NCI-H1048 (cell line): ENCODE measurements around the gene SLC16A13.
A peak's percentile ranks its signal among the peaks of the same experiment; 100 is the strongest.
"Not testable (repeated sequence)": the region's sequence is repeated elsewhere in the genome, so short reads cannot be mapped to it uniquely, and the experiment has no call there.

Experiments
- DNase-seq: peaks from one replicate; lab custom pipeline; 2025; lab: John Stamatoyannopoulos, UW

Gene SLC16A13

DNA sequence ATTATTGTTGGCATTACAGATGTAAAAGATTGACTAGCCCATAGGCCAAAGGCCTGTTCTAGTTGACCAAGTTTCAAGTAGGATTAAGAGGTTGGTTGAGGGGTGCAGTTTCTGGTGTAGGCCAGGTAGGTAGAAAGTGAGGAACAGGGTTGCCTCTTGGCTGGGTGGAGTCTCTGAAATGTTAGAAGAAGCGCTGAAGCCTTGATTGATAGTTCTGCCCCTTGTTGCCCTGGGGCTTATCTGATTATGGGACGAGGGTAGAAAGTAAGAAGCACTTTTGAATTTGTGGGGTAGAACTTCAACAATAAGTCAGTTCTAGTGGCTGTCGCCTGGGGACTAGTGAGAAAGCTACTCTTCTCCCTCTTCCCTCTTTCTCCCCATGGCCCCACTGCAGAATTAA lies 6.7 kb upstream of the SLC16A13 start:
- DNase-seq, result no peak

DNA sequence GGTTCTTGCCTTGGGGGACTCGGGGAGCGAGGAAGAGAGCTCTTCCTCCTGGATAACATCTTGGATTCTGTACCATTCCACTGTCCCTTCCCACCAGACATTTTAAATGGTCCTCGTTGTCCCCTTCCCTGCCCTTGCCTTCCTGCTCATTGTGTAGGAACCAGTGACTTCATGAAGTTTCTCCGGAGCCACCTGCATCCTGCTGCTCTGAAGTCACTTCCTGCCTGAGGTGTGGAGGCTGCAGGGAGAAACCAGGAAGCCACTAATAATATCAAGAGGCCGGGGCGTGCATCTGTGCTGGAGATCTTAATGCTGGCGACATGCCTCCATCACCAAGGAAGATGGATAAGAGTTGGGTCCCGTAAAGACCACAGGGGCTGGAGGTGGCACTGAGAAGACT lies 6.2 kb upstream of the SLC16A13 start:
- no peak for DNase-seq

DNA sequence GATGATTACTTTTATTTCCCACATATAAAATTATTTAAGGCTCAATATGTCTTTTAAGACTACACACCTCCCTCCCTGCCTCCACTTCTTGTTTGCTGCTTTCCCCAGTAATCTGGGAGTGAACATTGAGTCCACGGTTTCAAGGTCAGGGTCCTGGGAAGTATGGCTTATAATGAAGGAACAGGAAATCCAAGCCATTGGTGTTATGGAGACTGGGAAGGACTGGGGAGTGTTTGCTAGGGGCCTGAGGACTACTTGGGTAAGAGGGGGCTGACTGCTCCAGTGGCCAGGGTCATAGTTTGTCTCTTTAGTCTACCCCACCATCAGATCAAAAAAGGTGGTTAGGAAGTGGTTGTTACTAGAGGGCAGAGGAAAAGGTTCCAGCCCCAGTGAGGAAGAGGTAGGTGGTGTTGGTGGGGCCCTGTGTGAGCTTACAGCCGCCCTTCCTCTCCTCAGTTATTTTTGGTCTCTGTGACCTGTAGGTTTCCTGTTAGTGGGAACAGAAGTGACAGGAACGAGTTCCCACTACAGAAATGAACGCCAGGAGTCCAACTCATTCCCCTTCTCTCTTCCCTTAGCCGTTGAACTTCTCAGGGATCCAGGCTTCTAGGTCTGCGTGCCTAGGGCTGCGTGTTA lies 742 bp upstream of the SLC16A13 start:
- no peak for DNase-seq

DNA sequence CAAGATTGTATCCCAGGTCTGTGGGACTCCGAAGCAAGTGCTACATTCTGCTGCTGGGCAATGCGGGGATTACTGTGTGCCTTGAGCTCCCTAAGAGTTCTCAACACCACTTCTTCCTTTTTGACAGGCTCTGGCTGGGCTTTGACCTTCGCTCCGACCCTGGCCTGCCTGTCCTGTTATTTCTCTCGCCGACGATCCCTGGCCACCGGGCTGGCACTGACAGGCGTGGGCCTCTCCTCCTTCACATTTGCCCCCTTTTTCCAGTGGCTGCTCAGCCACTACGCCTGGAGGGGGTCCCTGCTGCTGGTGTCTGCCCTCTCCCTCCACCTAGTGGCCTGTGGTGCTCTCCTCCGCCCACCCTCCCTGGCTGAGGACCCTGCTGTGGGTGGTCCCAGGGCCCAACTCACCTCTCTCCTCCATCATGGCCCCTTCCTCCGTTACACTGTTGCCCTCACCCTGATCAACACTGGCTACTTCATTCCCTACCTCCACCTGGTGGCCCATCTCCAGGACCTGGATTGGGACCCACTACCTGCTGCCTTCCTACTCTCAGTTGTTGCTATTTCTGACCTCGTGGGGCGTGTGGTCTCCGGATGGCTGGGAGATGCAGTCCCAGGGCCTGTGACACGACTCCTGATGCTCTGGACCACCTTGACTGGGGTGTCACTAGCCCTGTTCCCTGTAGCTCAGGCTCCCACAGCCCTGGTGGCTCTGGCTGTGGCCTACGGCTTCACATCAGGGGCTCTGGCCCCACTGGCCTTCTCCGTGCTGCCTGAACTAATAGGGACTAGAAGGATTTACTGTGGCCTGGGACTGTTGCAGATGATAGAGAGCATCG lies 2.4 kb downstream of the SLC16A13 start:
- DNase-seq, result no peak

DNA sequence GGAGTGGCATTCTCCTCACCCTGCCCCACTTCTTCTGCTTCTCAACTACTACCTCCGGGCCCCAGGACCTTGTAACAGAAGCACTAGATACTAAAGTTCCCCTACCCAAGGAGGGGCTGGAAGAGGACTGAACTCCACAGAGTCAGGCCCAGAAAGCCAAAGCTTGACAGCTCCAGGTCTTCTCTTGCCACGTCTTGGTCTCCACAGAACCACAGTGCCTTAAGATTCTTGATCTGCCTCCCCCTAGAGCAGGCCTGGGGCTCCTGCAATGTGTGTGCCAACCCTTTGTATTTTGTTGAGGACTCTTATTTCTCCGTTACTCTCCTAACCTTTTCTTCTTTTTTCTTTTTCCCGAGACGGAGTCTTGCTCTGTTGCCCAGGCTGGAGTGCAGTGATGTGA lies 4.0 kb downstream of the SLC16A13 start:
- no peak for DNase-seq

DNA sequence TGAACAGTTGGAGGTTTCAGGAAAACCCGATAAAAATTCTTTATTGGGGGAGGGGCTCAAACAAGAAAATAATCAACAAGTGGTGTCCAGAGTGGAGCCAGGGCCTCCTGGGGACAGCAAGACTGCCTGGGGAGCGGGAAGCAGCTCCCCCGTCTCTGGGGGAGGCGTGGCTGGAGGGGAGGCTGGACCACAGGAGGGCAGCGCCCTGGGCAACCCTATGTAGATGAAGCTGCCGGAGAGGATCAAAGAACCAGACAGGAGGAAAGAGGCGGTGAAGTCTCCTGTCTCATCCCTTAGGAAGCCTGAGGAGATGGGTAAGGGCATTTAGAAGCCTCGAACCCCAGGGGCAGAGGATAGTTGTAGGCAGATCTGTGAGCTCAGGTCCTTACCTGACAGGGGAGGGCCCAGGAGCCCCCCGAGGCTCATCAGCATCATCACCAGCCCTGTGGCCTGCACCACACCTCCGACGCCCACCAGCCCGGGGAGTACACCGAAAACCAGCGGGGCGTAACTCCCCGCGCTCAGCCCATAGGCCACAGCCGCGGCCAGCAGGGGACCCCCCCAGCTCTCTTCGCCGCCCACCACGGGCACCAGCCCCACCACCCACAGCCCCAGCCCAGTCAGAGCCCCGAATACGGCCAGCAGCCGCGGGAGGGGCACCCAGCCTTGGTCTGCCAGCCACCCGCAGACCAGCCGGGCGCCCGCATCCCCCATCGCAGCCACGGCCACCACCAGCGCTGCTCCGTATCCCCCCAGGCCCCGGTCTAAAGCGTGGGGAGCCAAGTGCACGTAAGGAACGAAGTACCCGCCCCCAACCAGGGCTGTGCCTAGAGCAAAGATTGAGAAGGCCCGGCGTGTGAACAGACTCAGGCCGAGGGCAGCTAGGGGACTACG lies 6.0 kb downstream of the SLC16A13 start:
- DNase-seq, result no peak

DNA sequence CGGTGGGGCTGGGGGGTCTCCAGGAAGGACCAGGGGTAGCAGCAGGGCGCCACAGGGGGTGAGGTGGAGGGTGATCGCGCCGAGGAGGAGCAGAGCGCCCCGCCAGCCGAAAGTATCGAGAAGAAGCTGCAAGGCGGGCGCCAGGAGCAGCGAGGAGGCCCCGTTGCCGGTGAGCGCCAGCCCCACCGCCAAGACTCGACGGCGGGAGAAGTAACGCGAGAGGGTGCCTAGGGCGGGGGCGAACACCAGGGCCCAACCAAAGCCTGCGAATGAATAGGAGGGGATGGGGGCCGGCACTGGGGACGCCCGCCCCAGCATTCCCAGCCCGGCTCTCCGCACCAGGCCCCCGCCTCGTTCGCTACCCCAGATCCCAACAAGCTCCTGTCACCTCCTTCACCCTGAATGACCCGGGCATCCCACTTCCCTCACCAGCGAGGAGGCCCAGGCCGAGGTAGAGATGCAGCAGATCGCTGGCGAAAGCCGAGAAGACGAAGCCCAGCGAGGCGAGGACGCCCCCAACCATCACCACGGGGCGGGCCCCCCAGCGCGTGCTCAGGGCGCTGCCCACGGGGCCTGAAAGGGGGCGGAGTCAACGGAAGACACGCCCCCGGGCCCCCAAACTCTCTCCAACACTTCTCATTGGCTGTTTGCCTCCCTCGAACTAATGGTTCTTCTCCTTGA lies 6.8 kb downstream of the SLC16A13 start:
- DNase-seq, result no peak

DNA sequence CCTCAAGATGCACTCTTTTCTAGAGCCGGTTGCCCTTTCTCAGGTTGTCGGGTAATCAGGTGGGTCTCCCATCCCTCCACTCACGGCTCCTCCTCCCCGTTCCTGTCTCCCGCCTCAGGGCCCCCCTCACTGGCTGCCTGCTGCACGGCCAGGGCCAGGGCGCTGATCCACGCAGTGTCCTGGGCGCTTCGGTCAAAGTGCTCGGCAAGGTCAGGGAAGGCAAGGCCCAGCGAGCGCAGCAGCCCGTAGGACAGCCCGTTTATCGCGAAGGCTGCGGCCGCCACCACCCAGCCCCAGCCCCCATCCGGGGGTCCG lies 7.3 kb downstream of the SLC16A13 start:
- no peak for DNase-seq

DNA sequence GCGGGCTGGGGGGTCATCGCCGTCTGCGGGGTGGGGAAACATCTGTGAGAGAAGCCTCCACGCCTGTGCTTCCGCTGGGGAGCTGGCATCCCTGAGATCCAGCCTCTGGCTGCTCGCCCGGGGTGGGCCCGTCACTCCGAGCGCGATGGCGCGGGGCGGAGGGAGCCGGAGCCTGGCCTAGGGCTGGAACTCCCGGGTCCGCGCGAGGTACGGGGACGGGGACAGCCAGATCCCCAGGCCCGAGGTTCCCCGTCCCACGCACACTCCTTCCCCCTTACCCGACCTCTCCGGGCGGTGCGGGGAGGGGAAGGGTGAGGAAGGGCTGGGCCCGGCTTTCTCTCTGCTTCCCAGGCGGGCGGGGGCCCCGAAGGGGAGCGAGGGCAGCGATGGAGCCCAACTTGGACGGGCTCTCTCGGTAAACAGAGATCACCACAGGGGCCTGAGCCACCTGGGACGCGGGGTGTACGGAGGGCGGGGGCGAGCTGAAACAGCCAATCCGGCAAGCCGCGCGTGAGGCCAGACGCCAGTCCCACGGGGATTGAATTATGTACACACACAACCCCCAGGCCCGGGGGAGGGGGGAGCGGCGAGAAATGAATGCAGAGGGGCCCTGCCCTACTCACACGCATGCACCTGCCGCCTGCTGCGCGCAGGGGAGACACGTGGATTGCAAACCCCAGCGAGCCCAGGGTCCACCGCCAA lies 7.8 kb downstream of the SLC16A13 start, which contains the start of gene SLC16A11:
Gene SLC16A11, minus strand, starts transcription at position 596 of the 702 bp plus-strand sequence. Its CDS starts 579 bp downstream, at position 17.
- DNase-seq, result no peak

DNA sequence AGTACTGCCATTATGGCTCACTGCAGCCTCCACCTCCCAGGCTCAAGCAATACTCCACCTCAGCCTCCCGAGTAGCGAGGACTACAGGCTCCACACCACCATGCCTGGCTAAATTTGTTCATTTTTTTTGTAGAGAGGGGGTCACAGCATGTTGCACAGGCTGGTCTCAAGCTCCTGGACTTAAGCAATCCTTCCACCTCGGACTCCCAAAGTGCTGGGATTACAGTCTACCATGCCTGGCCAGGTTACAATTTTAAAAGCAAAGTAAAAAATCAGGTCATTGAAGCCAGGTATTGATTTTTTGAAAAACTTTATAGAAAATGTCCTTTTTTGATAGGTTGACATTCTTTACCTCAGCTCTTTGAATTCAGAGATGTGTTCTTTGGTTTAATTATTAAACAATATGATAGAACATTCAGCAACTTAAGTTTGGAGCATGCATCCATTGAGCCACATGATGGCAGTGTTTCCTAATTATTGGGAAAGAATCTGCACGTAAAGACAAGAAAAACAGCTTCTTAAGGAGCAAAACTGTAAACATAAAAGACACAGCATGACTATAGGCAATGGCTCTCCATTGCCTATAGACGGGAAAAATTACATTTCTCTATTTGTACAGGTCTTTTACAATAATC lies 9.8 kb downstream of the SLC16A13 start:
- no peak for DNase-seq

DNA sequence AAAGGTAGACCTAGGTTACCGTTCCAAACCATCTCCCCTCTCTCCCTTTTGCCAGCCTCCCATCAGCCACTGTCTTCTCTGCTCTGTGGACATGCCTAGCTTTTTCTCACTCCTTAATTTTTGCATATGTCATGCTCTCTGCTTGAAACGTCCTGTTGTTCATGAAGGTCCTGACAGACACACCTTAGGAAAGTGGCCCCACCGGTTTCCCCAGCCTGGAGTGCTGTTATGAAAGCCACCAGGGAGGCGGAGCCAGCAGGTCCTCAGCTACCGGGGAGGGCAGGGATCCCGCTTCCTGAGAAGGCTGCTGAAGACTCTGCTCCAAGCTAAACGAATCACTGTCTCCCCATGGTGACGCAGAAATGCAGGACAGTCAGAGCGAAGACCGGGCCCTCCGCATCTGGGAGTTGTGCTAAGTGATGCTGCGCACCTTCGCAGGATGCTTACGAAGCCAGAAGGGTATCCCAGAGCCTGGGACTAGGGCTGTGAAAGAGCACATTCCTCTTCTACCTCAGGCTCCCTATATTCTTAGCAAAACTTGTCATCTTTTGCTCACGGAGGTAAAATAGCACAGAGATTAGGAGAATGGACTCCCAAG lies 10.4 kb downstream of the SLC16A13 start:
- DNase-seq, result peak; percentile 51

DNA sequence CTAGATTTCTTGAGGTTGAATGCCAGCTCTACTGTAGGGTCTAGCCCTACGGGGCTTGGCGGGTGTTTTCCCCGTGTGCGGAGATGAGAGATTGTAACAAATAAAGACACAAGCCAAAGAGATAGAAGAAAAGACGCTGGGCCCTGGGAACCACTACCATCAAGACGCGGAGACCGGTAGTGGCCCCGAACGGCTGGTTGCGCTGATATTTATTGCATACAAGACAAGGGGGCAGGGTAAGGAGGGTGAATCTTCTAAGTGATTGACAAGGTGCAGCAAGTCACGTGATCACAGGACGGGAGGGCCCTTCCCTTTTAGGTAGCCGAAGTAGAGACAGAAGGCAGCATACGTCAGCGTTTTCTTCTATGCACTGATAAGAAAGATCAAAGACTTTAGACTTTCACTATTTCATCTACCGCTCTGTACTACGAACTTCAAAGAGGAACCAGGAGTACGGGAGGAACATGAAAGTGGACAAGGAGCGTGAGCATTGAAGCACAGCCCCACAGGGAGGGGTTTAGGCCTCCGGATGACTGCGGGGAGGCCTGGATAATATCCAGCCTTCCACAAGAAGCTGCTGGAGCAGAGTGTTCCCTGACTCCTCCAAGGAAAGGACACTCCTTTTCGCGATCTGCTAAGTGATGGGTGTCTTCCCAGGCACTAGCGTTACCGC lies 11.0 kb downstream of the SLC16A13 start:
- not testable (repeated sequence) for DNase-seq

DNA sequence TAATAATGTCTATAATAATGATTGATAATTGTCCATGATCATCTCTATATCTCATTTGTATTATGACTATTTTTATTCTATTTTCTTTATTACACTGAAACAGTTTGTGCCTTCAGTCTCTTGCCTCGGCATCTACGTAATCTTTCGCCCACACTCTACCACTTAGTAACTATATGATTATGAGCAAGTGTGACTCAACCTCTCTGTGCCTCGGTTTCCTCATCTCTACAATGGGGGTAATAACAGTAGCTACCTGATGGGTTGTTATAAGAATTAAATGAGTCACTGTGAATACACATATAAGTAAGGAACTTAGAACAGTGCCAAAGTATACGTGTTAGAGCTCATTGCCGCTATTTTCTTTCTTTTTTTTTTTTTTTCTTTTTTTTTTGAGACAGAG lies 11.8 kb downstream of the SLC16A13 start:
- no peak for DNase-seq

DNA sequence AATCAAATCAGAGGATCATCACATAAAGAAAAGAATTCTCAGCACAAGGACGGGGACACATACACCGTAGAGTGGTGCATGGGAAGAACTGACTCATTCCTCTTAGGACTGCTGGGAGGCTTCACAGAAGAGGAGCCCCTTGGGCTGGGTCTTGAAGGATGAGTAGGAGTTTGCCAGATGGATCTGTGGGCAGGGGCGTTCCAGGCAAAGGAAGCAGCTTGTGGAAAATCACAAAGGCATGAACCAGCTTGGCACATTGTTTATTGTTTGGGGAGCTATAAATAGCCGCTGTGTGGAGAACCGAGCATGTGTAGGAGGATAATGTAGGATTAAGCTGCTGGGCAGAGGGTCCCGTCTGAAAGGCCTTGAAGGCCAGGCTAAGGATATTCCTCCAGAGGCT lies 13.2 kb downstream of the SLC16A13 start:
- no peak for DNase-seq

DNA sequence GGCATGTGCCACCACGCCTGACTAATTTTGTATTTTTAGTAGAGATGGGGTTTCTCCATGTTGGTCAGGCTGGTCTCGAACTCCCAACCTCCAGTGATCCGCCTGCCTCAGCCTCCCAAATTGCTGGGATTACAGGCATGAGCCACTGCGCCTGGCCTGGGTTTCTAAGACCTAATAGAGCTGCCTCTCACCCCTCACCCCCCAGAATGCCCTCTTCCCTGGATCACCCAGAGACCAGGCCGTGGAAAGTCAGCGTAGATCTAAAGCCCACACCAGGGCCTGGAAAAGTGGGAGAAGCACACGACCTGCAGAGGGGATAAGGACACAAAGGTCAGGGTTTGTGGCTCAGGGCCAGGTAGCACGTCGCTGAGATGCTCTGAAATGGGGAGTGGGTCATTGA lies 14.8 kb downstream of the SLC16A13 start:
- DNase-seq, result not testable (repeated sequence)

DNA sequence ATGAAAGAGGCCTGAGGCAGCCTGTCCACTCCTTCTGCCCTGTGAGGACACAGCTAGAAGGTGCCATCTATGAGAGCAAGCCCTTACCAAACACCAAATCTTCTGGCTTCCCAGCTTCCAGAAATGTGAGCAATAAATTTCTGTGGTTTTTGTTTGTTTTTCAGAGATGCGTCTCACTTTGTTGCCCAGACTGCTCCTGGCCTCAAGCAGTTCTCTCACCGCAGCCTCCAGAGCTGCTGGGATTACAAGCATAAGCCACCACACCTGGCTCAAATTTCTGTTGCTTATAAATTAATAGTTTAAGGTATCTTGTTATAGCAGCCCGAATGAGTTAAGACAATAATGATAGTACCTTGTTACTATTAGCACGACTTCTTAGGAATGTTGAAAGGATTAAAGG lies 20.6 kb downstream of the SLC16A13 start:
- DNase-seq, result no peak

DNA sequence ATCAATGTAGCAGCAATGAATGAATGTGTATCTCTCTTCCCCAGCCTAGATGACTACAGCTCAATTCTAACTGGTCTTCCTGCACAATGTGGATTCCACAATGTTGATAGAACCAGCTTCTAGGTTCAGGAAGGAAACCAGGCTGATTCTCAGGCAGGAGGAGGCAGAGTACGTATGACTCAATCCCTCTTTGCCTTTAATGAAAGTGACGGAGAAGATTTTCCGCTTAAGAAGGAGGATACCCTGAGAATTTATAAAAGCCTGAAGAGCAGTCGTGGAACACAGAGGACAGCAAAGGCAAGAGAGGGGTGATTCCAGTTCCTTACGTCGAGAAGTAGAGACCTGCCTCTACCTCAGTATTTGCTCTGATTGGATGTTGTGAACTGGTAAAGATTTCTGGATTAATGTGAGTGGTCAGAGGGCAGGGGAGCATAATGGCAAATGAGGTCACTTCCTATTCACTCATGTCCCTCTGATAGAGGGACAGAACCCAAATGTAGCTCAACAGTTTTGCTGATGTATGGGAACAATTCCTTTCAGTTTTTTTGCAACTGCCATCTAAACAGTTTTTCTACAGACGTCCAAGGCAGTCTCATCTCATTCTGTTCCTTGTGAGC lies 23.1 kb downstream of the SLC16A13 start:
- DNase-seq, result no peak

DNA sequence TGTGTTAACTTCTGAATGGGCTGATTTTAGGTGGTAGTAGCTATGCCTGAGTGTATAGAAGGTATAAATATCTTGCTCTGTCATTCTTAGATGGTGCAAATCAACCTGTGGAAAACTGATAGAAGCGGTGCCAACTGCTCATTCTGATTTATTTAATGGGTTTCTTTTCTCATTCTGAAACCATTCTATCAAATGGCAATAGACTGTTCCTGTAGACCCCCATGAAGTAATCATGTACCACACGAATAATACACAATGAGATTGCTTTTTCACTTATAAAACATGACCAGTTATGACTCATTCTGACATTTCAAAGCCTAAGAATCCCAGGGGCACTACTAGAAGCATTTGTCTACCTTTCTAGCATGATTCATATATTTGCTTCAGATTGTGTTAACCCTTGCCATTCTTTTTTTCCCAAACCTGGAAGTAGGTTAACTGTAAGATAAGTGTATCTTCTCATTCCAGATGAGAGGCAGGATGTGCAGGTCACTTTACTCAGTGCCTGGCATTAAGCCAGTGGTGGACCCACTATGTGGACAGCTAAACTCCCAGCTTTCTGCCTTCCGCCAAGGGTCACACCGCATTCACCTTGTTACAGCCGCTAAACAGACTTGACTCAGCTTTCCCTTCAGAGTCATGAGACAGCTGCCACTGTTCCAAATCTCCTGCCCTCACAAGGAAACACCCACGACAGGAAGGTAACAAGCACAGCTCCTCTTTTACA lies 24.5 kb downstream of the SLC16A13 start:
- DNase-seq, result no peak
